Measurements from ENCODE around the gene BRD9.
"Not testable (repeated sequence)": the region's sequence is repeated elsewhere in the genome, so short reads cannot be mapped to it uniquely, and the experiment has no call there.

Gene BRD9

DNA sequence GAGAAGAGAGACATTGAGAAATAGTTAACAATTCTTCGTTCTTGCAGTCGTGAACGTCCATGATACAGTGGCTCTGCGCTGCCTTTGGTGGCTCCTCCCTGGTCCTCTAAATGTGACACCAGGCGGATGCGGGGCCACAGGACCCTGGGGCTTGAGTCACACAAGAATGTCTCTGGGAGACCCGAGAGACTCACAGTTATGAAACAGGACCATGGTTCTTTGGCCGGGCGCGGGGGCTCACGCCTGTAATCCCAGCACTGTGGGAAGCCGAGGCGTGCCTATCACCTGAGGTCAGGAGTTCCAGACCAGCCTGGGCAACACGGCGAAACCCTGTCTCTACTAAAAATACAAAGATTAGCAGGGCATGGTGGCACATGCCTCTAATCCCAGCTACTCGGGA lies 41.0 kb downstream of the BRD9 start:
- no peak for DNase-seq
- H3K4me3 ChIP-seq (ENCODE audit: insufficient read depth, low read depth, low read length, poor library complexity, severe bottlenecking), result no peak overlapping the region
- no peaks in the 10 kb centered on the region for H3K27me3 ChIP-seq (replicated peaks; ENCODE audit: control insufficient read depth, insufficient read depth, low read length, poor library complexity, severe bottlenecking)
- H3K36me3 ChIP-seq (ENCODE audit: control insufficient read depth, insufficient read depth, low read length), result no peaks in the 10 kb centered on the region
- no peak overlapping the region for H3K27ac ChIP-seq (ENCODE audit: insufficient read depth, low read length, poor library complexity, severe bottlenecking)
- H3K4me1 ChIP-seq (ENCODE audit: control insufficient read depth, insufficient read depth, low read length, poor library complexity, severe bottlenecking), result peaks cover 4% of the 10 kb centered on the region
- H3K9me3 ChIP-seq (ENCODE audit: control insufficient read depth, low read length), result no peaks in the 10 kb centered on the region

DNA sequence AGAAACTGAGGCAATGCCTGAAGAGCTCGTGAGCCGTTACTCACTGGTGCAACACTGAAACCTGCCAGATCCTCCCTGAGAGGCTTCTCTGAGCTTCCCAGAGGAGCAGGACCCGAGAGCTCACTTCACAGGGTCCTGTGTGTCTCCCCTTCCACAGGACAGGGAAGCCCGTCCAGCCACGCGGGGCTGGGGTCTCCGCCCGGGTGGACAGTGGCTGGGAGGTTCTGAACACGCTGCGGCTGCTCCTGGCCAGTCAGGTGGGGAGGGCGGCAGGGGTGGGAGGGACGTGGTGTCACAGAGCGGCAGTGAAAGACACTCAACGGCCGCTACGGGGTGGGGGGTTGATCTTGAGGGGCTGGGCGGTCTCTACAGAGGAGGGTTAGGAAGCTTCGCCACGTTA lies 41.5 kb downstream of the BRD9 start:
- Histone ChIP-seq H3K27ac (ENCODE audit: insufficient read depth, low read length, poor library complexity, severe bottlenecking) (no peak overlapping the region), H3K4me1 (ENCODE audit: control insufficient read depth, insufficient read depth, low read length, poor library complexity, severe bottlenecking) (peaks cover 4% of the 10 kb centered on the region), H3K9me3 (ENCODE audit: control insufficient read depth, low read length) (no peaks in the 10 kb centered on the region), H3K4me3 (ENCODE audit: insufficient read depth, low read depth, low read length, poor library complexity, severe bottlenecking) (no peak overlapping the region), H3K27me3 (replicated peaks; ENCODE audit: control insufficient read depth, insufficient read depth, low read length, poor library complexity, severe bottlenecking) (no peaks in the 10 kb centered on the region), H3K36me3 (ENCODE audit: control insufficient read depth, insufficient read depth, low read length) (no peaks in the 10 kb centered on the region)
- no peak for DNase-seq

DNA sequence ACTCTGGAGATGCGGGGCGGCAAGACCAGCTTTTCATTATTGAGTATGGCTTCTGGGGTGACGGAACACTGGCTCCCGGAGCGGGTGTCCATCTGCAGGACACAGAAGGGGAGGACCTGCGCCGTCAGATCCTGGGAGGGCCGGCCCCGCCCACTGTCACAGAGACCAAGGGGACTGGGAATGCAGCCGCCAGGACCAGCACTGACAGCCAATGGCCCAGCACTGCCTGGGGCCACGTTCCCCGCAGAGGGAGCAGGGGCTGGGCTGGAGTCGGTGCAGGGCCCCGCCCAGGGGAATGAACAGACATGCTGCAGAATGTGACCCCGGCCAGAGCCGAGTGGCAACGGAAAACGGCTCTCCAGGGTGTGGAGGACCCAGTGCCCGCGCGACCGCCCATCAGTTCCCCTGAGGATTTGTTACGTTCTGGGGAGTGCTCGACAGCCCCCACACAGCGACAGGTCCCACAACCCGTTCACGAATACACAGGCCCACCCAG lies 42.0 kb downstream of the BRD9 start, which contains the start of gene ZDHHC11:
TSS of gene ZDHHC11 (minus strand) at position 476 of the 496 bp plus-strand sequence. CDS start at position 92, 384 bp downstream.
- no peaks in the 10 kb centered on the region for H3K27me3 ChIP-seq (replicated peaks; ENCODE audit: control insufficient read depth, insufficient read depth, low read length, poor library complexity, severe bottlenecking)
- no peak within 1 kb of the TSS for H3K4me3 ChIP-seq (ENCODE audit: insufficient read depth, low read depth, low read length, poor library complexity, severe bottlenecking)

DNA sequence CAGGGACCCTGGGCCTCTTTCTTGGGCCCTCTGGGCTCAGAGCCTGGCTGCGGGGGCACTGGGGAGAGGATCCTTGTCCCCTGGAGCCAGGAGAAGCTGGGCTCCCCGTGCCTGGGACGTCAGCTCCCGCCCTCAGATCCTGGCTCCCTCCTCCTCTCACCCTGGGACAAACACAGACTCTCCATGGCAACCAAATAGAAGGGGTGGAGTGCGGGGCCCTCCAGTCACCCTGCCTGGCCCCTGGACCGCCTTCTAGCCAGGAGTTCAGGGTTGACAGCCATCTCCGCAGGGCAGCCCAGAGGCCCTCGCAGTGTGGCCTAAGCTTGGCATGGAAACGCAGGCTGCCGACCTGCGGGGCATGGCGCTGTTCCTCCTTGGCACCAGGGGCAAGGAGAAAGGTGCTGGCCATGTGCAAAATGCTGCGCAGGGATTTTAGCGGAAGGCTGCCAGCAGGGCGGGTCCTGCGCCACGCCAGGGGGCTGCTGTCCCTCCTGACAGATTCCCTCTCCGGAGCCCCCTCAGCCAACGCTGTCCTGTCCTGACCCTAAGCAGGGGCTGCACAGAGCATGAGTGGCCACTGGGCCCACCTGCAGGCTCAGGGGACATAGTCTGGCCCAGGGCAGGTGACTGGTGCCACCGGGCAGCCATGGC lies 42.8 kb downstream of the BRD9 start:
- Histone ChIP-seq H3K27ac (ENCODE audit: insufficient read depth, low read length, poor library complexity, severe bottlenecking) (no peak overlapping the region), H3K4me1 (ENCODE audit: control insufficient read depth, insufficient read depth, low read length, poor library complexity, severe bottlenecking) (peaks cover 4% of the 10 kb centered on the region), H3K4me3 (ENCODE audit: insufficient read depth, low read depth, low read length, poor library complexity, severe bottlenecking) (no peak overlapping the region), H3K36me3 (ENCODE audit: control insufficient read depth, insufficient read depth, low read length) (no peaks in the 10 kb centered on the region), H3K9me3 (ENCODE audit: control insufficient read depth, low read length) (no peaks in the 10 kb centered on the region), H3K27me3 (replicated peaks; ENCODE audit: control insufficient read depth, insufficient read depth, low read length, poor library complexity, severe bottlenecking) (no peaks in the 10 kb centered on the region)
- no peak for DNase-seq

More for the DNA sequence above, 42.0 kb downstream of the BRD9 start, which contains the start of gene ZDHHC11:
- no peak for DNase-seq
- Histone ChIP-seq H3K36me3 (ENCODE audit: control insufficient read depth, insufficient read depth, low read length) (no peaks in the 10 kb centered on the region), H3K27ac (ENCODE audit: insufficient read depth, low read length, poor library complexity, severe bottlenecking) (no peak within 1 kb of the TSS), H3K9me3 (ENCODE audit: control insufficient read depth, low read length) (no peaks in the 10 kb centered on the region), H3K4me1 (ENCODE audit: control insufficient read depth, insufficient read depth, low read length, poor library complexity, severe bottlenecking) (peaks cover 4% of the 10 kb centered on the region)

DNA sequence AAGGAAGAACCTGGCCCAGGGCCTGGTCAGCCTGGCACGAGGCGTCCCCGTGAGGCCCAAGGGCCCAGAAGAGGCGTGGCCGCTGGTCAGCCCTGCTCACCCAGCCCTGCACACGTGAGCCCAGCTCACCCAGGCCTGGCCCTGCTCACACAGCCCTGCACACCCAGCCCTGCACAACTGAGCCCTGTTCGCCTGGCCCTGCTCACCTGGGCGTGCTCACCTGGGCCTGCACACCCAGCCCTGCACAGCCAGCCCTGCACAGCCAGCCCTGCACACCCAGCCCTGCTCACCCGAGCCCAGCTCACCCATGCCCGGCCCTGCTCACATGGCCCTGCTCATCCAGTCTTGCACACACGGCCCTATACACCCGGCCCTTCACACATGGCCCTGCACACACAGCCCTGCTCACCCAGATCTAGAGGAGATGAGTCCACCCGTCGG lies 43.9 kb downstream of the BRD9 start:
- H3K27me3 ChIP-seq (replicated peaks; ENCODE audit: control insufficient read depth, insufficient read depth, low read length, poor library complexity, severe bottlenecking), result no peaks in the 10 kb centered on the region
- no peak overlapping the region for H3K27ac ChIP-seq (ENCODE audit: insufficient read depth, low read length, poor library complexity, severe bottlenecking)
- H3K36me3 ChIP-seq (ENCODE audit: control insufficient read depth, insufficient read depth, low read length), result no peaks in the 10 kb centered on the region
- no peaks in the 10 kb centered on the region for H3K9me3 ChIP-seq (ENCODE audit: control insufficient read depth, low read length)
- H3K4me3 ChIP-seq (ENCODE audit: insufficient read depth, low read depth, low read length, poor library complexity, severe bottlenecking), result no peak overlapping the region
- no peak for DNase-seq
- H3K4me1 ChIP-seq (ENCODE audit: control insufficient read depth, insufficient read depth, low read length, poor library complexity, severe bottlenecking), result peaks cover 4% of the 10 kb centered on the region

DNA sequence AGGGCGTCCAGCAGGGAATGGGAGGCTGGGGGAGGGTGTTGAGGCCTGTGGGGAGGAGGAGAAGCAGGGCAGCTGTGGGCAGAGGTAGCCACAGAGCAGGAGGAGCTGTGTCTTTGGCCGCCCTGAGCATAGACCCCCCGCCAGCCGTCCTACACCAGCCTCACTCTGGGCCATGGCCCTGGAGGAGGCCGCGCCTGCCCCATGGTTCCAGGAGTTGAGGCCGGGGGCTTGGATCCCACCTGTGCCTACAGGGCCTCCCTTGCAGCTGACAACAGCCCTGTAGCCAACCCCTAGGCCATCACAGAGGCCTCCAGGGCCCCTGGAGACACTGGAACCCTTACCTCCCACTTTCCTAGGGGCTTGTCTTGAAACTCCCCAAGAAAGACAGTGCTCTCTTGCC lies 44.9 kb downstream of the BRD9 start:
- H3K9me3 ChIP-seq (ENCODE audit: control insufficient read depth, low read length); H3K4me3 ChIP-seq (ENCODE audit: insufficient read depth, low read depth, low read length, poor library complexity, severe bottlenecking); H3K27ac ChIP-seq (ENCODE audit: insufficient read depth, low read length, poor library complexity, severe bottlenecking); DNase-seq; H3K36me3 ChIP-seq (ENCODE audit: control insufficient read depth, insufficient read depth, low read length); H3K27me3 ChIP-seq (replicated peaks; ENCODE audit: control insufficient read depth, insufficient read depth, low read length, poor library complexity, severe bottlenecking); H3K4me1 ChIP-seq (ENCODE audit: control insufficient read depth, insufficient read depth, low read length, poor library complexity, severe bottlenecking): not testable (repeated sequence)

DNA sequence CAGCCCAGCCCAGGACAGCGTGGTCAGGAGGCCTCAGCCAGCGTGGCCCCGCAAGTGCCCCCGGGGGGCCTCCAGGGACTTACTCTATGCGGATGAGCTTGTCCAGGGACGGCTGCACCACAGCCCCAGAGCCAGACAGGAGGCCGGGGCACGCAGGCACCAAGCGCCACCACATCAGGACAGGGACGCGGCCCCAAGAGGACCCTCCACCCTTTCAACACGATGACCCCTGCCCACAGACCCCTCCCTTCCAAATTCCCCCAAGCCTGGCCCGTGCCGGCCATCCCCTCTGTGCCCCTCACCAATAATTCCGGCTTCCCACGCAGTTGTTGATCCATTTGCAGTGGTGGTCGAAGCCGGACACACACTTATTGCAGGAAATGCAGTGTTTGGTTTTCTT lies 45.4 kb downstream of the BRD9 start:
- not testable (repeated sequence) for H3K36me3 ChIP-seq (ENCODE audit: control insufficient read depth, insufficient read depth, low read length); H3K4me3 ChIP-seq (ENCODE audit: insufficient read depth, low read depth, low read length, poor library complexity, severe bottlenecking); H3K27ac ChIP-seq (ENCODE audit: insufficient read depth, low read length, poor library complexity, severe bottlenecking); H3K27me3 ChIP-seq (replicated peaks; ENCODE audit: control insufficient read depth, insufficient read depth, low read length, poor library complexity, severe bottlenecking); H3K4me1 ChIP-seq (ENCODE audit: control insufficient read depth, insufficient read depth, low read length, poor library complexity, severe bottlenecking); DNase-seq; H3K9me3 ChIP-seq (ENCODE audit: control insufficient read depth, low read length)

DNA sequence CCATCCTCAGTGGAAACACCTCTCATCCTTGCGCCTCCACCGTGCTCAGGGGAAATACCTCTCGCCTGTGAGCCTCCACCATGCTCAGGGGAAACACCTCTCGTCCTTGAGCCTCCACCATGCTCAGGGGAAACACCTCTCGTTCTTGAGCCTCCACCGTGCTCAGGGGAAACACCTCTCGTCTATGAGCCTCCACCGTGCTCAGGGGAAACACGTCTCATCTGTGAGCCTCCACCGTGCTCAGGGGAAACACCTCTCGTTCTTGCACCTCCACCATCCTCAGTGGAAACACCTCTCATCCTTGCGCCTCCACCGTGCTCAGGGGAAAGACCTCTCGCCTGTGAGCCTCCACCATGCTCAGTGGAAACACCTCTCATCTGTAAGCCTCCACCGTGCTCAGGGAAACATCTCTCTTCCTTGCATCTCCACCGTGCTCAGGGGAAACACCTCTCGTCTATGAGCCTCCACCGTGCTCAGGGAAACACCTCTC lies 46.0 kb downstream of the BRD9 start:
- H3K27ac ChIP-seq (ENCODE audit: insufficient read depth, low read length, poor library complexity, severe bottlenecking); H3K27me3 ChIP-seq (replicated peaks; ENCODE audit: control insufficient read depth, insufficient read depth, low read length, poor library complexity, severe bottlenecking); H3K4me3 ChIP-seq (ENCODE audit: insufficient read depth, low read depth, low read length, poor library complexity, severe bottlenecking); H3K9me3 ChIP-seq (ENCODE audit: control insufficient read depth, low read length); H3K36me3 ChIP-seq (ENCODE audit: control insufficient read depth, insufficient read depth, low read length); H3K4me1 ChIP-seq (ENCODE audit: control insufficient read depth, insufficient read depth, low read length, poor library complexity, severe bottlenecking): not testable (repeated sequence)
- peak in 2 of 3 donors; percentile 23 to 27 for DNase-seq

DNA sequence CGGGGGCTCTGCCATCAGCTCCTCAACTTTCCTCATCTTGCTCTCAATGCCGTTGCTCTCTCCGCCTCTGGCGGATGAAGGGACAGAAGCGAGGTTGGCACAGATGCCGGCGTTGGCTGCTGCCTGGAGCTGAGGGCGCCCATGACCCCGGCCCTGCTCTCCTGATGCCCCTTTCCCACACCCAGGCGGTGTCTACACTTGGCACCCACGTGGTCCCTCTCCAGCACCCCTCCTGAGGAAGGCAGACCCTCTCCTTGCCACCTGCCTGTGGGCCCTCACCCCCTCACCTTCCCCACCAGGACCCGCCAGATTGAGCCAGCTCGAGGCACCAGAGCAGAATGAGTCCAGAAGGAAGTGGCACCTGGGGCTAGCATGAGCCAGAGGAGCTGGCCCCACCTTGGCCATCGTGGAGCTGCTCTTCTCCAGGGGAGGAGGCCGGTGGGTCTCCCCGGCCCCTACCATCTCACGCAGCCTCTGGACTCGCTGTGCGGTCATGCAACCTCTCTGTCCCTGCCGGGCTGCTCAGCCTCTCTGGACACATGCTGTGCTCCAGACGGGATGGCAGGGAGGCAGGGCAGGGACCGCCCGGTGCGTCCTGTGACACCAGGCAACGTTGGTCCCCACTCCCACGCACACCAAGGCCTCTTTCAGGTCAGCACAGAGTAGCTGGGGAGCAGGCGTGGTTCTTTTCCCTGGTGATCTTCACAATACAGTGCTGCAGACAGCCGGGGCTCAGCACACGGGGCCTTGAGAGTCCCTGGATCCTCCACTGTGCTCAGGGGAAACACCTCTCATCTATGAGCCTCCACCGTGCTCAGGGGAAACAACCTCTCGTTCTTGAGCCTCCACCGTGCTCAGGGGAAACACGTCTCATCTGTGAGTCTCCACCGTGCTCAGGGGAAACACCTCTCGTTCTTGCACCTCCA lies 46.7 kb downstream of the BRD9 start:
- H3K4me3 ChIP-seq (ENCODE audit: insufficient read depth, low read depth, low read length, poor library complexity, severe bottlenecking); H3K9me3 ChIP-seq (ENCODE audit: control insufficient read depth, low read length); H3K36me3 ChIP-seq (ENCODE audit: control insufficient read depth, insufficient read depth, low read length); H3K4me1 ChIP-seq (ENCODE audit: control insufficient read depth, insufficient read depth, low read length, poor library complexity, severe bottlenecking); DNase-seq; H3K27ac ChIP-seq (ENCODE audit: insufficient read depth, low read length, poor library complexity, severe bottlenecking); H3K27me3 ChIP-seq (replicated peaks; ENCODE audit: control insufficient read depth, insufficient read depth, low read length, poor library complexity, severe bottlenecking): not testable (repeated sequence)
